ENCODE data around the gene ARF6.

ARF6 gene

GRCh38 chr14:49920935-49921334 lies 28.1 kb downstream of the ARF6 start:
- no peak for TF ChIP-seq POLR2A (IDR thresholded peaks at IDR 0.05; ENCODE audit: extremely low read depth, insufficient read length)
- no peak for TF ChIP-seq CTCF (IDR thresholded peaks at IDR 0.05; ENCODE audit: low read depth, low read length)
- TF ChIP-seq MAX (IDR thresholded peaks at IDR 0.05; ENCODE audit: low read depth, low read length) = no peak
- TF ChIP-seq MYC (IDR thresholded peaks at IDR 0.05; ENCODE audit: low read depth, low read length) = no peak
- H3K4me3 ChIP-seq (ENCODE audit: low read depth, low read length) = no peak overlapping the region
- DNase-seq (ENCODE audit: low read depth) = peak; percentile 41

- no peak for TF ChIP-seq MAX (IDR thresholded peaks at IDR 0.05; ENCODE audit: low read depth, low read length)
- TF ChIP-seq POLR2A (IDR thresholded peaks at IDR 0.05; ENCODE audit: extremely low read depth, insufficient read length) = no peak
- no peak for TF ChIP-seq MYC (IDR thresholded peaks at IDR 0.05; ENCODE audit: low read depth, low read length)
- TF ChIP-seq CTCF (IDR thresholded peaks at IDR 0.05; ENCODE audit: low read depth, low read length) = no peak
- DNase-seq (ENCODE audit: low read depth) = no peak
- H3K4me3 ChIP-seq (ENCODE audit: low read depth, low read length) = no peak overlapping the region
These were observed 28.5 kb downstream of the ARF6 start for GRCh38 chr14:49921401-49921800.

GRCh38 chr14:49923442-49923841 lies 30.6 kb downstream of the ARF6 start:
- no peak overlapping the region for H3K4me3 ChIP-seq (ENCODE audit: low read depth, low read length)
- DNase-seq (ENCODE audit: low read depth) = no peak
- TF ChIP-seq CTCF (IDR thresholded peaks at IDR 0.05; ENCODE audit: low read depth, low read length) = no peak
- TF ChIP-seq MYC (IDR thresholded peaks at IDR 0.05; ENCODE audit: low read depth, low read length) = no peak

GRCh38 chr14:49923881-49924280 lies 31.0 kb downstream of the ARF6 start:
- no peak for DNase-seq (ENCODE audit: low read depth)
- TF ChIP-seq MAX (IDR thresholded peaks at IDR 0.05; ENCODE audit: low read depth, low read length) (no peak), POLR2A (IDR thresholded peaks at IDR 0.05; ENCODE audit: extremely low read depth, insufficient read length) (no peak), CTCF (IDR thresholded peaks at IDR 0.05; ENCODE audit: low read depth, low read length) (no peak), MYC (IDR thresholded peaks at IDR 0.05; ENCODE audit: low read depth, low read length) (no peak)
- H3K4me3 ChIP-seq (ENCODE audit: low read depth, low read length) = no peak overlapping the region

- DNase-seq (ENCODE audit: low read depth) = no peak
- TF ChIP-seq MYC (IDR thresholded peaks at IDR 0.05; ENCODE audit: low read depth, low read length) = no peak
- TF ChIP-seq MAX (IDR thresholded peaks at IDR 0.05; ENCODE audit: low read depth, low read length) = no peak
- TF ChIP-seq POLR2A (IDR thresholded peaks at IDR 0.05; ENCODE audit: extremely low read depth, insufficient read length) = no peak
- TF ChIP-seq CTCF (IDR thresholded peaks at IDR 0.05; ENCODE audit: low read depth, low read length) = no peak
- H3K4me3 ChIP-seq (ENCODE audit: low read depth, low read length) = no peak overlapping the region
These were observed 32.0 kb downstream of the ARF6 start for GRCh38 chr14:49924852-49925251.

GRCh38 chr14:49926803-49927202 lies 33.9 kb downstream of the ARF6 start:
- no peak for DNase-seq (ENCODE audit: low read depth)
- no peak overlapping the region for H3K4me3 ChIP-seq (ENCODE audit: low read depth, low read length)
- no peak for TF ChIP-seq MAX (IDR thresholded peaks at IDR 0.05; ENCODE audit: low read depth, low read length)
- TF ChIP-seq CTCF (IDR thresholded peaks at IDR 0.05; ENCODE audit: low read depth, low read length) = no peak
- no peak for TF ChIP-seq MYC (IDR thresholded peaks at IDR 0.05; ENCODE audit: low read depth, low read length)
- no peak for TF ChIP-seq POLR2A (IDR thresholded peaks at IDR 0.05; ENCODE audit: extremely low read depth, insufficient read length)

All from NB4 (cell line).